ENCODE results near the gene LRRC47.
"Not testable (repeated sequence)": the region's sequence is repeated elsewhere in the genome, so short reads cannot be mapped to it uniquely, and the experiment has no call there.

Gene LRRC47

GRCh38 chr1:3748316-3748900, 47.9 kb downstream of the LRRC47 start:
- not testable (repeated sequence) for H3K4me2 ChIP-seq (ENCODE audit: insufficient read depth, low read length, poor library complexity, severe bottlenecking); H3K18ac ChIP-seq (ENCODE audit: low read length); H2BK5ac ChIP-seq (ENCODE audit: low read length); H4K8ac ChIP-seq (ENCODE audit: low read depth, low read length); H3K27ac ChIP-seq (replicated peaks; ENCODE audit: low read length); H2BK120ac ChIP-seq (ENCODE audit: low read depth, low read length); H4K91ac ChIP-seq (ENCODE audit: low read depth, low read length, poor library complexity); H2BK15ac ChIP-seq (ENCODE audit: low read length); H2AK5ac ChIP-seq (ENCODE audit: low read depth, low read length); H3K9ac ChIP-seq (ENCODE audit: low read depth, low read length, poor library complexity); H3K14ac ChIP-seq (ENCODE audit: low read length); H3K9me3 ChIP-seq (replicated peaks in 1 of 2; ENCODE audit: control insufficient read depth in 2 of 2, insufficient read depth in 1 of 2, low read depth in 1 of 2, low read length in 2 of 2); H2BK12ac ChIP-seq (ENCODE audit: low read length); H3K4ac ChIP-seq (ENCODE audit: low read length); DNase-seq (ENCODE audit: low spot score); H3K4me3 ChIP-seq (ENCODE audit: low read length in 2 of 2); H3K23ac ChIP-seq (ENCODE audit: low read depth, low read length, poor library complexity)
- peaks cover 12% of the 10 kb centered on the region for H3K79me1 ChIP-seq (ENCODE audit: low read depth, low read length)
- peaks cover 0 to 22% (median 4%) of the 10 kb centered on the region in 3 experiments for H3K27me3 ChIP-seq (ENCODE audit: control insufficient read depth in 3 of 3, insufficient read depth in 3 of 3, low read depth in 1 of 3, low read length in 3 of 3)
- no CpG with 5 or more reads among the region's 15 CpGs for WGBS, 2 donors (ENCODE audit: extremely low coverage in 2 of 2, insufficient read length in 2 of 2, insufficient replicate concordance in 1 of 2)
- peak overlapping the region; percentile 33 for H2AFZ ChIP-seq (ENCODE audit: low read length)
- H3K36me3 ChIP-seq (replicated peaks in 1 of 2; ENCODE audit: control insufficient read depth in 2 of 2, insufficient read depth in 2 of 2, low read length in 2 of 2) = peaks cover 10 to 23% of the 10 kb centered on the region in 2 donors
- peaks cover 13 to 17% of the 10 kb centered on the region in 2 donors for H3K4me1 ChIP-seq (ENCODE audit: control insufficient read depth in 2 of 2, insufficient read depth in 1 of 2, low read depth in 1 of 2, low read length in 2 of 2)

GRCh38 chr1:3747903-3748302, 48.4 kb downstream of the LRRC47 start:
- WGBS, 2 donors (ENCODE audit: extremely low coverage in 2 of 2, insufficient read length in 2 of 2, insufficient replicate concordance in 1 of 2) = no CpG with 5 or more reads among the region's 13 CpGs
- Histone ChIP-seq H3K4me3 (ENCODE audit: low read length in 2 of 2) (peak overlapping the region in 1 of 2 donors; percentile 90), H3K23ac (ENCODE audit: low read depth, low read length, poor library complexity) (no peak overlapping the region)

GRCh38 chr1:3747522-3747848, 48.8 kb downstream of the LRRC47 start:
- Histone ChIP-seq H2BK5ac (ENCODE audit: low read length) (no peak overlapping the region), H3K27ac (replicated peaks; ENCODE audit: low read length) (no peak overlapping the region), H3K23ac (ENCODE audit: low read depth, low read length, poor library complexity) (no peak overlapping the region), H2AK5ac (ENCODE audit: low read depth, low read length) (no peak overlapping the region), H3K79me1 (ENCODE audit: low read depth, low read length) (peaks cover 14% of the 10 kb centered on the region), H4K91ac (ENCODE audit: low read depth, low read length, poor library complexity) (no peak overlapping the region), H3K4ac (ENCODE audit: low read length) (no peak overlapping the region), H3K9me3 (replicated peaks in 1 of 2; ENCODE audit: control insufficient read depth in 2 of 2, insufficient read depth in 1 of 2, low read depth in 1 of 2, low read length in 2 of 2) (no peaks in the 10 kb centered on the region), H3K14ac (ENCODE audit: low read length) (no peak overlapping the region), H3K36me3 (replicated peaks in 1 of 2; ENCODE audit: control insufficient read depth in 2 of 2, insufficient read depth in 2 of 2, low read length in 2 of 2) (peaks cover 15 to 32% of the 10 kb centered on the region in 2 donors), H3K9ac (ENCODE audit: low read depth, low read length, poor library complexity) (no peak overlapping the region), H4K8ac (ENCODE audit: low read depth, low read length) (no peak overlapping the region), H3K4me3 (ENCODE audit: low read length in 2 of 2) (peak overlapping the region in 1 of 2 donors; percentile 90), H2AFZ (ENCODE audit: low read length) (peak overlapping the region; percentile 93), H3K4me2 (ENCODE audit: insufficient read depth, low read length, poor library complexity, severe bottlenecking) (peak overlapping the region; percentile 52), H3K27me3 (ENCODE audit: control insufficient read depth in 3 of 3, insufficient read depth in 3 of 3, low read depth in 1 of 3, low read length in 3 of 3) (peaks cover 0 to 20% (median 4%) of the 10 kb centered on the region in 3 experiments), H2BK15ac (ENCODE audit: low read length) (no peak overlapping the region), H3K18ac (ENCODE audit: low read length) (no peak overlapping the region), H3K4me1 (ENCODE audit: control insufficient read depth in 2 of 2, insufficient read depth in 1 of 2, low read depth in 1 of 2, low read length in 2 of 2) (peaks cover 13 to 17% of the 10 kb centered on the region in 2 donors), H2BK120ac (ENCODE audit: low read depth, low read length) (no peak overlapping the region), H2BK12ac (ENCODE audit: low read length) (no peak overlapping the region)
- DNase-seq (ENCODE audit: low spot score) = no peak
- no CpG with 5 or more reads among the region's 6 CpGs for WGBS, 2 donors (ENCODE audit: extremely low coverage in 2 of 2, insufficient read length in 2 of 2, insufficient replicate concordance in 1 of 2)

More at GRCh38 chr1:3747903-3748302, 48.4 kb downstream of the LRRC47 start:
- Histone ChIP-seq H2AFZ (ENCODE audit: low read length) (peak overlapping the region; percentile 93), H2BK12ac (ENCODE audit: low read length) (no peak overlapping the region), H2AK5ac (ENCODE audit: low read depth, low read length) (no peak overlapping the region), H2BK120ac (ENCODE audit: low read depth, low read length) (no peak overlapping the region), H3K9me3 (replicated peaks in 1 of 2; ENCODE audit: control insufficient read depth in 2 of 2, insufficient read depth in 1 of 2, low read depth in 1 of 2, low read length in 2 of 2) (no peaks in the 10 kb centered on the region), H3K36me3 (replicated peaks in 1 of 2; ENCODE audit: control insufficient read depth in 2 of 2, insufficient read depth in 2 of 2, low read length in 2 of 2) (peaks cover 10 to 28% of the 10 kb centered on the region in 2 donors), H3K9ac (ENCODE audit: low read depth, low read length, poor library complexity) (no peak overlapping the region), H4K8ac (ENCODE audit: low read depth, low read length) (no peak overlapping the region), H3K14ac (ENCODE audit: low read length) (no peak overlapping the region), H2BK15ac (ENCODE audit: low read length) (no peak overlapping the region), H3K4me1 (ENCODE audit: control insufficient read depth in 2 of 2, insufficient read depth in 1 of 2, low read depth in 1 of 2, low read length in 2 of 2) (peaks cover 13 to 17% of the 10 kb centered on the region in 2 donors), H3K18ac (ENCODE audit: low read length) (no peak overlapping the region), H3K27ac (replicated peaks; ENCODE audit: low read length) (no peak overlapping the region), H3K4me2 (ENCODE audit: insufficient read depth, low read length, poor library complexity, severe bottlenecking) (no peak overlapping the region), H3K4ac (ENCODE audit: low read length) (no peak overlapping the region), H3K79me1 (ENCODE audit: low read depth, low read length) (peaks cover 14% of the 10 kb centered on the region), H4K91ac (ENCODE audit: low read depth, low read length, poor library complexity) (no peak overlapping the region), H2BK5ac (ENCODE audit: low read length) (no peak overlapping the region), H3K27me3 (ENCODE audit: control insufficient read depth in 3 of 3, insufficient read depth in 3 of 3, low read depth in 1 of 3, low read length in 3 of 3) (peaks cover 0 to 22% (median 4%) of the 10 kb centered on the region in 3 experiments)
- no peak for DNase-seq (ENCODE audit: low spot score)

GRCh38 chr1:3746830-3747521, 49.3 kb downstream of the LRRC47 start:
- peak overlapping the region; percentile 83 for H3K18ac ChIP-seq (ENCODE audit: low read length)
- H3K36me3 ChIP-seq (replicated peaks in 1 of 2; ENCODE audit: control insufficient read depth in 2 of 2, insufficient read depth in 2 of 2, low read length in 2 of 2) = peaks cover 20 to 37% of the 10 kb centered on the region in 2 donors
- no peak overlapping the region for H2BK5ac ChIP-seq (ENCODE audit: low read length)
- peaks cover 0 to 18% (median 4%) of the 10 kb centered on the region in 3 experiments for H3K27me3 ChIP-seq (ENCODE audit: control insufficient read depth in 3 of 3, insufficient read depth in 3 of 3, low read depth in 1 of 3, low read length in 3 of 3)
- no peaks in the 10 kb centered on the region for H3K9me3 ChIP-seq (replicated peaks in 1 of 2; ENCODE audit: control insufficient read depth in 2 of 2, insufficient read depth in 1 of 2, low read depth in 1 of 2, low read length in 2 of 2)
- peaks cover 13 to 17% of the 10 kb centered on the region in 2 donors for H3K4me1 ChIP-seq (ENCODE audit: control insufficient read depth in 2 of 2, insufficient read depth in 1 of 2, low read depth in 1 of 2, low read length in 2 of 2)
- peak overlapping the region; percentile 95 for H2AK5ac ChIP-seq (ENCODE audit: low read depth, low read length)
- H4K91ac ChIP-seq (ENCODE audit: low read depth, low read length, poor library complexity) = no peak overlapping the region
- H3K4ac ChIP-seq (ENCODE audit: low read length) = no peak overlapping the region
- no CpG with 5 or more reads among the region's 73 CpGs for WGBS, 2 donors (ENCODE audit: extremely low coverage in 2 of 2, insufficient read length in 2 of 2, insufficient replicate concordance in 1 of 2)
- peak; percentile 70 for DNase-seq (ENCODE audit: low spot score)
- peak overlapping the region; percentile 93 for H2AFZ ChIP-seq (ENCODE audit: low read length)
- H4K8ac ChIP-seq (ENCODE audit: low read depth, low read length) = no peak overlapping the region
- no peak overlapping the region for H2BK15ac ChIP-seq (ENCODE audit: low read length)
- H3K23ac ChIP-seq (ENCODE audit: low read depth, low read length, poor library complexity) = peak overlapping the region; percentile 83
- no peak overlapping the region for H3K27ac ChIP-seq (replicated peaks; ENCODE audit: low read length)
- no peak overlapping the region for H2BK12ac ChIP-seq (ENCODE audit: low read length)
- peaks cover 14% of the 10 kb centered on the region for H3K79me1 ChIP-seq (ENCODE audit: low read depth, low read length)
- peak overlapping the region; percentile 90 to 96 for H3K4me3 ChIP-seq (ENCODE audit: low read length in 2 of 2)
- H3K4me2 ChIP-seq (ENCODE audit: insufficient read depth, low read length, poor library complexity, severe bottlenecking) = peak overlapping the region; percentile 86
- peak overlapping the region; percentile 9 for H3K14ac ChIP-seq (ENCODE audit: low read length)
- H2BK120ac ChIP-seq (ENCODE audit: low read depth, low read length) = no peak overlapping the region
- peak overlapping the region; percentile 95 for H3K9ac ChIP-seq (ENCODE audit: low read depth, low read length, poor library complexity)

Measured in neuronal stem cell (in vitro differentiated cells).